ENCODE results near the gene BLCAP. TPM values are rescaled to one million over a fixed set of nuclear protein-coding genes. Genes with fewer than 3 reads are reported as not detected.
"Not testable (repeated sequence)": the region's sequence is repeated elsewhere in the genome, so short reads cannot be mapped to it uniquely, and the experiment has no call there.

The BLCAP gene
- total and polyA plus RNA-seq, 2 of the 4 experiments (the other 2 are of a cell fraction), result 17.7 to 67.3 TPM

- no peak overlapping the region for H3K23ac ChIP-seq (ENCODE audit: low read depth, low read length)
- no peaks in the 10 kb centered on the region for H3K36me3 ChIP-seq (ENCODE audit: control insufficient read depth, insufficient read depth, low read length)
- no peak overlapping the region for H3K27ac ChIP-seq (ENCODE audit: insufficient read depth, low read length)
- in situ Hi-C loops (cut with MboI; ENCODE audit: low sequenced_read_pairs) (no loop called here), dilution Hi-C loops (cut with HindIII; ENCODE audit: low sequenced_read_pairs, unreplicated experiment) (no loop called here), intact Hi-C loops (cut with micrococcal nuclease) (no loop called here)
- no peak overlapping the region for H2AK5ac ChIP-seq (ENCODE audit: low read depth, low read length)
- BruUV-seq (replicated peaks), result no TSS peak
- WGBS, 2 experiments (ENCODE audit: extremely low coverage in 2 of 2, insufficient read length in 1 of 2), result 67% methylated on average over 1 of the region's 7 CpGs; no CpG with 5 or more reads in 1 of the 2 experiments
- no peak overlapping the region for H3K56ac ChIP-seq (ENCODE audit: extremely low read depth, insufficient read depth, low read length)
- H2BK120ac ChIP-seq (ENCODE audit: low read depth, low read length), result no peak overlapping the region
- H2BK20ac ChIP-seq (ENCODE audit: low read depth, low read length), result no peak overlapping the region
- no peaks in the 10 kb centered on the region for H4K20me1 ChIP-seq (ENCODE audit: insufficient read depth, low read length)
- ATAC-seq (ENCODE audit: low read depth) (no peak), DNase-seq (no peak)
- no peak overlapping the region for H2AK9ac ChIP-seq (replicated peaks; ENCODE audit: low read depth, low read length, poor library complexity)
- no peaks in the 10 kb centered on the region for H3K4me1 ChIP-seq (ENCODE audit: control insufficient read depth, insufficient read depth, low read length)
- H3K9ac ChIP-seq (ENCODE audit: low read depth, low read length), result no peak overlapping the region
- ChIA-PET CTCF (no interaction called here), POLR2A (ENCODE audit: unreplicated experiment) (no interaction called here)
- no peak overlapping the region for H3K4me3 ChIP-seq (ENCODE audit: insufficient read depth, low read depth, low read length)
- no peak overlapping the region for H3K4me2 ChIP-seq (ENCODE audit: low read depth, low read length)
- no peak overlapping the region for H4K91ac ChIP-seq (ENCODE audit: insufficient read depth, low read depth, low read length)
- no peak overlapping the region for H2BK15ac ChIP-seq (ENCODE audit: low read depth, low read length)
- H3K18ac ChIP-seq (ENCODE audit: low read depth, low read length), result no peak overlapping the region
- peaks cover 49% of the 10 kb centered on the region for H3K27me3 ChIP-seq (ENCODE audit: control insufficient read depth, insufficient read depth, low read length)
- no peak overlapping the region for H2AFZ ChIP-seq (replicated peaks; ENCODE audit: low read length, poor library complexity)
- no peak overlapping the region for H4K5ac ChIP-seq (ENCODE audit: low read depth, low read length)
- H4K8ac ChIP-seq (ENCODE audit: low read depth in 2 of 2, low read length in 2 of 2), result no peak overlapping the region
- no peak overlapping the region for H2BK5ac ChIP-seq (ENCODE audit: low read depth, low read length, poor library complexity, severe bottlenecking)
- no peak for TF ChIP-seq USF2 (IDR thresholded peaks at IDR 0.05; ENCODE audit: low read depth, low read length)
- TF ChIP-seq BHLHE40 (IDR thresholded peaks at IDR 0.05; ENCODE audit: low read depth, low read length), result no peak
- no peak for TF ChIP-seq CHD1 (IDR thresholded peaks at IDR 0.05; ENCODE audit: low read depth, low read length)
- H3K79me1 ChIP-seq (ENCODE audit: low read depth in 1 of 2, low read length in 2 of 2), result no peaks in the 10 kb centered on the region
- H3K14ac ChIP-seq (replicated peaks; ENCODE audit: low read depth, low read length), result no peak overlapping the region
- H3K9me3 ChIP-seq (ENCODE audit: control insufficient read depth, insufficient read depth, low read length), result peaks cover 5% of the 10 kb centered on the region; the same call in 1 of the 2 replicates
- H3K4ac ChIP-seq (ENCODE audit: low read depth, low read length), result no peak overlapping the region
- H3K9me1 ChIP-seq (ENCODE audit: insufficient read depth, low read length), result no peaks in the 10 kb centered on the region
Measured at GRCh38 chr20:37471741-37472235, 55.9 kb downstream of the BLCAP start.

GRCh38 chr20:37470190-37470589, 57.5 kb downstream of the BLCAP start:
- POLR2A ChIA-PET (ENCODE audit: unreplicated experiment); intact Hi-C loops (cut with micrococcal nuclease): not testable (repeated sequence)

More at GRCh38 chr20:37470190-37470589, 57.5 kb downstream of the BLCAP start:
- H2AK9ac ChIP-seq (replicated peaks; ENCODE audit: low read depth, low read length, poor library complexity); H3K4ac ChIP-seq (ENCODE audit: low read depth, low read length); H3K14ac ChIP-seq (replicated peaks; ENCODE audit: low read depth, low read length); H2BK15ac ChIP-seq (ENCODE audit: low read depth, low read length); DNase-seq; H3K27ac ChIP-seq (ENCODE audit: insufficient read depth, low read length); BruUV-seq (replicated peaks); H3K9ac ChIP-seq (ENCODE audit: low read depth, low read length); H4K5ac ChIP-seq (ENCODE audit: low read depth, low read length); CTCF ChIA-PET; H4K20me1 ChIP-seq (ENCODE audit: insufficient read depth, low read length); H3K4me1 ChIP-seq (ENCODE audit: control insufficient read depth, insufficient read depth, low read length); H2AFZ ChIP-seq (replicated peaks; ENCODE audit: low read length, poor library complexity); H2AK5ac ChIP-seq (ENCODE audit: low read depth, low read length); H3K4me2 ChIP-seq (ENCODE audit: low read depth, low read length); H3K23ac ChIP-seq (ENCODE audit: low read depth, low read length); H4K91ac ChIP-seq (ENCODE audit: insufficient read depth, low read depth, low read length); H3K79me1 ChIP-seq (ENCODE audit: low read depth in 1 of 2, low read length in 2 of 2); H3K56ac ChIP-seq (ENCODE audit: extremely low read depth, insufficient read depth, low read length); H2BK120ac ChIP-seq (ENCODE audit: low read depth, low read length); in situ Hi-C loops (cut with MboI; ENCODE audit: low sequenced_read_pairs); H3K9me3 ChIP-seq (ENCODE audit: control insufficient read depth, insufficient read depth, low read length); ATAC-seq (ENCODE audit: low read depth); H2BK20ac ChIP-seq (ENCODE audit: low read depth, low read length); H3K9me1 ChIP-seq (ENCODE audit: insufficient read depth, low read length); H3K18ac ChIP-seq (ENCODE audit: low read depth, low read length); H4K8ac ChIP-seq (ENCODE audit: low read depth in 2 of 2, low read length in 2 of 2); H3K36me3 ChIP-seq (ENCODE audit: control insufficient read depth, insufficient read depth, low read length); H3K4me3 ChIP-seq (ENCODE audit: insufficient read depth, low read depth, low read length); H2BK5ac ChIP-seq (ENCODE audit: low read depth, low read length, poor library complexity, severe bottlenecking); dilution Hi-C loops (cut with HindIII; ENCODE audit: low sequenced_read_pairs, unreplicated experiment): not testable (repeated sequence)
- no CpG with 5 or more reads among the region's 8 CpGs for WGBS, 2 experiments (ENCODE audit: extremely low coverage in 2 of 2, insufficient read length in 1 of 2)
- peaks cover 50% of the 10 kb centered on the region for H3K27me3 ChIP-seq (ENCODE audit: control insufficient read depth, insufficient read depth, low read length)
